Stimulated activated CD8-positive, alpha-beta memory T cell treated with anti-CD3 and anti-CD28 coated beads, Interleukin-15, amount 100 ng/mL, for 4 hours (primary cell): ENCODE measurements around the gene F7.
"Not testable (repeated sequence)": the region's sequence is repeated elsewhere in the genome, so short reads cannot be mapped to it uniquely, and the experiment has no call there.

Experiments used
- DNase-seq, 2 donors: peaks; one replicate each; pipeline ENCODE4 v3.0.0-alpha.2; 2020; ENCODE audit warnings: low read depth in 2 of 2

The F7 gene

DNA sequence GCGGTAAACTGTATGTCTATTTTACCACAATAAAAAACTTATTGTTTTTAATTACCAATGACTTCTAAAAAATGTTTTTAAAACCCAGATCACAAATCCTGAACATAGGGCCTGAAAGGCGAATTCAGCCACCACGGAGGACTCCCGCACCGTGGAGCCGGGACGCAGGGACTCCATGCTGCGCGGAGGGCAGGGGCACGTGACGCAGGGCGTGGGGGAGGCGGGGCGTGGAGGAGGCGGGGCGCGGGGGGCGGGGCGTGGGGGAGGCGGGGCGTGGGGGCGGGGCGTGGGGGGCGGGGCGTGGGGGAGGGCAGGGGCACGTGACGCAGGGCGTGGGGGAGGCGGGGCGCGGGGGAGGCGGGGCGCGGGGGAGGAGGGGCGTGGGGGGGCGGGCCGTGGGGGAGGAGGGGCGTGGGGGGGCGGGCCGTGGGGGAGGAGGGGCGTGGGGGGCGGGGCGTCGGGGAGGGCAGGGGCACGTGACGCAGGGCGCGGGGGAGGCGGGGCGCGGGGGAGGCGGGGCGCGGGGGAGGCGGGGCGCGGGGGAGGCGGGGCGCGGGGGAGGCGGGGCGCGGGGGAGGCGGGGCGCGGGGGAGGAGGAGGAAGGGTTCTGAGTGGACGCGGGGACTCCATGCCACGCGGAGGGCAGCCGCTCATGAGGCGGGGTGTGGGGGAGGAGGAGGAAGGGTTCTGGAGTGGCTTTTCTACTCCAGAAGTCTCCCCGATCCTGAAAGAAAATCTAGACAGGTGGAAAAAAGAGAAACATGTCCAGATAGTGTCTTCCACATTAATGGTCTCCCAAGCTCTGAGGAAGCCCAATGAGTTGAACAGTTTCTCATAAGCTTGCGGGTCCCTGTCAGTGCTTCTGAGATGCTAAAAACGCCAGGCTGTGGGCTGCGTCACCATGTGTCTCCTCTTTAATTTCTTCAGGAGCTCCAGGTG, 48.5 kb downstream of the F7 start:
- DNase-seq, result peak; percentile 42 to 59

- DNase-seq, result no peak
These were observed 49.6 kb downstream of the F7 start for GRCh38 chr13:113155201-113155600.

GRCh38 chr13:113155982-113156655, 50.5 kb downstream of the F7 start:
- no peak for DNase-seq

DNA sequence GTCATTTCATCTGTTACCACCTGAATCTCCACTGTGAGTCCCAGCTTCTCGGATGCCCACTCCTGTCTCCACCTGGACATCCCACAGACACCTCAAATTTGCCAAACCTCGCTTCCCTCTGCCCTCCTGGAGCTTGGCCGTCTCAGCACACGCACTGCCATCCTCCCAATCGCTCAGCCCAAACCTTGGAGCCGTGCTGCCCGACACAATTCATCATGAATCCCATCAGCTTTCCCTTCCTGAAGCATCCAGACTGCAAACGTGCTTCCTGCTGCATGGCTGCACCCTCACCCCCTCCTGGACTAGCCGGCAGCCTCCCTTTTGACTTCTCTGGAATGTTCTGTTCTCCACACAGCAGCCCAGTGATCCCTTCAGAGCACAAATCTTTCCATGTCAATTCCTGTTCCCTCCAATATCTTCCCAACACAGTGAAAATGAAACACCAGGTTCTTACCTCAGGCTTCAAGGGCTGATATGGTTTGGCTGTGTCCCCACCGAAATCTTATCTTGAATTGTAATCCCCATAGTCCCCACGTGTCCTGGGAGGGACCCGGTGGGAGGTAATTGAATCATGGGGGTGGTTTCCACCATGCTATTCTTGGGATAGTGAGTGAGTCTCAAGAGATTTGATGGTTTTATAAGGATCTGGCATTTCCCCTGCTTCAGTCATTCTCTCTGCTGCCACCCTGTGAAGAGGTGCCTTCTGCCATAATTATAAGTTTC, 51.8 kb downstream of the F7 start:
- DNase-seq, result no peak

DNA sequence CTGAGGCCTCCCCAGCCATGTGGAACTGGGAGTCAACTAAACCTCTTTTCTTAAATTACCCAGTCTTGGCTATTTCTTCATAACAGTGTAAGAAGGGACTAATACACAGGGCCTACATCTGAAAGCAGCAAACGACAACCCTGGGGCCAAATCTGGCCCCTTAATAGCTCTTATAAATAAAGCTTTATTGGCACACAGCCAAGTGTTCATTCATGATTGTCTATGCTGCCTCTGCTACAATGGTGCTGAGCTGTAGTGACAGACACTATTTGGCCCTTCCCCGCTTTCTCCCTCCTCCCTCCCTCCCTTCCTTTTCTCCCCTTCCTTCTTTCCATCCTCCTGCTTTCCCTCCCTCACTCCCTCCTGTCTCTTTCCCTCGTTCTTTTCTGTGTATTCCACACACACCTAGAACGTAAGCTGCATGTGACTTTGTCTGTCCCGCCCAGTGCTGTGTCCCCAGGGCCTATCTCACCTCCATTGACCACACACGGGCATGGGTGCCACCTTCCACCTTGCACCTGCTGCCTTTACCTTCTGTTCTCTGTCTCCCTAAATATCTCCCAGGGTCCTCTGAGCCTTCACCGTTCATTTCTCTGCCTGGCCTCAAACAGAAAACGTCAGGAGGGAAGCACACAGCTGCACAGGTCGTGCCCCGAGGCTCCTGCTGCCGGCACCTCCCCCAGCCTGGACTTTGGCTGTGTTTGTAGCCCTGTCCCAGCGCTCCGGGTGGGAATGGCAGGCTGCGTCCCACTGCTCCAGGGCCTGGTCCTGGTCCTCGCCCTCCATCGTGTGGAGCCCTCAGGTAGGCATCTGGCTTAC, 52.5 kb downstream of the F7 start, which contains the start of gene PROZ:
Gene PROZ (plus strand): TSS at position 720 of the 819 bp plus-strand sequence. CDS start 13 bp downstream, at position 733.
- DNase-seq, result no peak

- no peak for DNase-seq
These were observed 53.4 kb downstream of the F7 start for GRCh38 chr13:113158946-113159345.

GRCh38 chr13:113159701-113160100, 54.1 kb downstream of the F7 start:
- DNase-seq, result no peak

GRCh38 chr13:113160983-113161382, 55.4 kb downstream of the F7 start:
- DNase-seq, result no peak

- DNase-seq, result no peak
These were observed 55.8 kb downstream of the F7 start for GRCh38 chr13:113161433-113161832.

- not testable (repeated sequence) for DNase-seq
These were observed 56.4 kb downstream of the F7 start for GRCh38 chr13:113161975-113162374.

- DNase-seq, result no peak
These were observed 57.4 kb downstream of the F7 start for GRCh38 chr13:113162783-113163685.

- DNase-seq, result no peak
These were observed 58.9 kb downstream of the F7 start for GRCh38 chr13:113164492-113164891.

DNA sequence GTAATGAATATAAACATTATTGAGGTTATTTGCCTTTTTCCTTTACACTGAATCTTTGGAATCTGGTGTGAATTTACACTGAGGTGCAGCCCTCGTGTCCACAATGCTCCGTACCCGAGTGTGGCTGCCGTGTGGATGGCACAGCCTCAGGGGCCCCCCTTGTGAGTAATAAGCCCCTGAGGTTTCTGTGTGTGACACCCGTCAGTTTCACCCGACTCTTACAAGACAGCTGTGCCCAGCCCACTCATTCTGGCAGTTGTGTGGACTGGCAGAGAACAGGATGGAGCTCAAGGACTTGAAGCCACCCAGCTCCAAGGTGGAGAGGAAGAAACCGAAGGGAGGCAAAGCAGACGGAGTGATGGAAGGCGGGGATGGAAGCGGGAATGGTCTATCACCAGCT, 60.7 kb downstream of the F7 start:
- no peak for DNase-seq

GRCh38 chr13:113166681-113167080, 61.1 kb downstream of the F7 start:
- no peak for DNase-seq

- no peak for DNase-seq
These were observed 61.6 kb downstream of the F7 start for GRCh38 chr13:113167155-113167554.

DNA sequence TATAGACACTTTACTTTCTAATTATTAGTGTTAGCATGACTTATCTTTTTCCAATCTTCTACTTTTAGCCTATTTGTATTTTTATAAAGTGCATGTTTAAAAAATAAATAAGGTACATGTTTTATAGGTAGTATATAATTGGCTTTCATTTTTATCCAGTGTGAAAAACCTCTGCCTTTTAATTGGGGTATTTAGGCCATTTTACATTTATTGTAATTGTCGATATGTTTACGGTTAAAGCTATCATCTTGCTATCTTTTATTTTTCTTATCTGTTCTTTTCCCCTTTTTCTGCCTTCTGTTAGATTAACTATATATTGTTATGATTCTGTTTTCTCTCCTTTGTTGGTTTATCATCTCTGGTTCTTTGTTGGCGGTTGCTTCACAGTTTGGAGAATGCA, 62.0 kb downstream of the F7 start:
- DNase-seq, result no peak

GRCh38 chr13:113168211-113168610, 62.6 kb downstream of the F7 start:
- no peak for DNase-seq

GRCh38 chr13:113169277-113170272, 64.0 kb downstream of the F7 start:
- DNase-seq, result no peak
